ENCODE results near the gene METAP1D. TPM values are rescaled to one million over a fixed set of nuclear protein-coding genes. Genes with fewer than 3 reads are reported as not detected.

The METAP1D gene
- total and polyA plus RNA-seq, 2 of the 4 experiments (the other 2 are of a cell fraction), result 3.4 to 5.5 TPM

GRCh38 chr2:171965238-171965637 is 34.5 kb upstream of the METAP1D start:
- in situ Hi-C loops (cut with MboI; ENCODE audit: low sequenced_read_pairs) (no loop called here), intact Hi-C loops (cut with micrococcal nuclease) (no loop called here), dilution Hi-C loops (cut with HindIII; ENCODE audit: low sequenced_read_pairs, unreplicated experiment) (no loop called here)
- H3K4me2 ChIP-seq (ENCODE audit: low read depth, low read length), result no peak overlapping the region
- 0 out of 2 replicates have a peak, but pooled peaks cover 3% of the 10 kb centered on the region for H3K9me1 ChIP-seq (ENCODE audit: insufficient read depth, low read length)
- H3K36me3 ChIP-seq (ENCODE audit: control insufficient read depth, insufficient read depth, low read length), result peaks cover 2% of the 10 kb centered on the region; the same call in 1 of the 2 replicates
- H2AK5ac ChIP-seq (ENCODE audit: low read depth, low read length), result no peak overlapping the region
- ATAC-seq (ENCODE audit: low read depth) (no peak), DNase-seq (no peak)
- CTCF ChIA-PET, result interaction anchor here (0.6 kb wide), 1 partner anchor 263 kb away, joined by 4 read pairs; no protein-coding TSS in a partner anchor
- H2BK15ac ChIP-seq (ENCODE audit: low read depth, low read length), result no peak overlapping the region
- H3K27me3 ChIP-seq (ENCODE audit: control insufficient read depth, insufficient read depth, low read length), result no peaks in the 10 kb centered on the region
- H3K4me1 ChIP-seq (ENCODE audit: control insufficient read depth, insufficient read depth, low read length), result peaks cover 6% of the 10 kb centered on the region
- no peak overlapping the region for H3K4me3 ChIP-seq (ENCODE audit: insufficient read depth, low read depth, low read length)
- no peaks in the 10 kb centered on the region for H4K20me1 ChIP-seq (ENCODE audit: insufficient read depth, low read length)
- peaks cover 14 to 18% of the 10 kb centered on the region in 2 experiments; a peak in 3 of 4 replicates for H3K79me1 ChIP-seq (ENCODE audit: low read depth in 1 of 2, low read length in 2 of 2)
- H3K56ac ChIP-seq (ENCODE audit: extremely low read depth, insufficient read depth, low read length), result no peak overlapping the region
- no peak overlapping the region for H3K4ac ChIP-seq (ENCODE audit: low read depth, low read length)
- H4K91ac ChIP-seq (ENCODE audit: insufficient read depth, low read depth, low read length), result no peak overlapping the region
- no peak overlapping the region for H4K8ac ChIP-seq (ENCODE audit: low read depth in 2 of 2, low read length in 2 of 2)
- no peak overlapping the region for H3K23ac ChIP-seq (ENCODE audit: low read depth, low read length)
- POLR2A ChIA-PET (ENCODE audit: unreplicated experiment), result no interaction called here
- no peak overlapping the region for H2AK9ac ChIP-seq (replicated peaks; ENCODE audit: low read depth, low read length, poor library complexity)
- no peak overlapping the region for H2BK5ac ChIP-seq (ENCODE audit: low read depth, low read length, poor library complexity, severe bottlenecking)
- H4K5ac ChIP-seq (ENCODE audit: low read depth, low read length), result no peak overlapping the region
- H3K9ac ChIP-seq (ENCODE audit: low read depth, low read length), result no peak overlapping the region
- no CpG with 5 or more reads among the region's 3 CpGs for WGBS, 2 experiments (ENCODE audit: extremely low coverage in 2 of 2, insufficient read length in 1 of 2)
- H3K14ac ChIP-seq (replicated peaks; ENCODE audit: low read depth, low read length), result no peak overlapping the region
- no peak overlapping the region for H3K18ac ChIP-seq (ENCODE audit: low read depth, low read length)
- H2BK120ac ChIP-seq (ENCODE audit: low read depth, low read length), result no peak overlapping the region
- H2BK20ac ChIP-seq (ENCODE audit: low read depth, low read length), result no peak overlapping the region
- no peak overlapping the region for H2AFZ ChIP-seq (replicated peaks; ENCODE audit: low read length, poor library complexity)
- no peak overlapping the region for H3K27ac ChIP-seq (ENCODE audit: insufficient read depth, low read length)
- BruUV-seq (replicated peaks), result no TSS peak
- no peak for TF ChIP-seq POLR2A (IDR thresholded peaks at IDR 0.05; ENCODE audit: low read depth, low read length)
- no peak for TF ChIP-seq RAD21 (IDR thresholded peaks at IDR 0.05; ENCODE audit: low read length)
- TF ChIP-seq FOS (IDR thresholded peaks at IDR 0.05; ENCODE audit: low read depth, low read length), result no peak
- TF ChIP-seq BHLHE40 (IDR thresholded peaks at IDR 0.05; ENCODE audit: low read depth, low read length), result no peak
- no peak for TF ChIP-seq CHD1 (IDR thresholded peaks at IDR 0.05; ENCODE audit: low read depth, low read length)
- no peak for TF ChIP-seq CTCF (conservative IDR thresholded peaks at IDR 0.05; ENCODE audit: low read depth, low read length)
- no peak for TF ChIP-seq ELK1 (IDR thresholded peaks at IDR 0.05; ENCODE audit: borderline replicate concordance, low read depth, low read length)
- no peak for TF ChIP-seq MXI1 (IDR thresholded peaks at IDR 0.05; ENCODE audit: borderline replicate concordance, low read depth, low read length)
- TF ChIP-seq CEBPB (IDR thresholded peaks at IDR 0.05; ENCODE audit: low read depth, low read length), result no peak
- no peak for TF ChIP-seq RCOR1 (IDR thresholded peaks at IDR 0.05; ENCODE audit: insufficient replicate concordance, low read length)
- no peak for TF ChIP-seq MAZ (IDR thresholded peaks at IDR 0.05; ENCODE audit: borderline replicate concordance, low read depth, low read length)
- no peak for TF ChIP-seq USF2 (IDR thresholded peaks at IDR 0.05; ENCODE audit: low read depth, low read length)
- no peak for TF ChIP-seq SMC3 (IDR thresholded peaks at IDR 0.05; ENCODE audit: low read depth, low read length)
- TF ChIP-seq RFX5 (IDR thresholded peaks at IDR 0.05; ENCODE audit: low read depth, low read length), result no peak
- no peak for TF ChIP-seq NFE2L2 (IDR thresholded peaks at IDR 0.05; ENCODE audit: low read depth, low read length)
- TF ChIP-seq MAFK (IDR thresholded peaks at IDR 0.05; ENCODE audit: low read depth, low read length), result no peak
- no peaks in the 10 kb centered on the region for H3K9me3 ChIP-seq (ENCODE audit: control insufficient read depth, insufficient read depth, low read length)
